OCI-LY3 (cell line): ENCODE results near the gene ITGA7.

Experiments
- EZH2phosphoT487 ChIP-seq: fragments of 200-600 bp; shearing (Covaris generic); IDR thresholded peaks from 2 replicates; pipeline ENCODE4 v1.6.1; 2018; ENCODE audit warnings: antibody characterized with exemption, mixed run types, low read depth
- TF ChIP-seq, protein P1 (sequence below): fragments of 200-600, 300-600 bp; sonication (generic); IDR thresholded peaks from 2 replicates; pipeline ENCODE4 v1.5.1; 2014; ENCODE audit warnings: antibody characterized with exemption, low read length, low read depth

GRCh38 chr12:55755246-55755645 lies 47.5 kb upstream of the ITGA7 start:
- TF ChIP-seq, protein P1, sequence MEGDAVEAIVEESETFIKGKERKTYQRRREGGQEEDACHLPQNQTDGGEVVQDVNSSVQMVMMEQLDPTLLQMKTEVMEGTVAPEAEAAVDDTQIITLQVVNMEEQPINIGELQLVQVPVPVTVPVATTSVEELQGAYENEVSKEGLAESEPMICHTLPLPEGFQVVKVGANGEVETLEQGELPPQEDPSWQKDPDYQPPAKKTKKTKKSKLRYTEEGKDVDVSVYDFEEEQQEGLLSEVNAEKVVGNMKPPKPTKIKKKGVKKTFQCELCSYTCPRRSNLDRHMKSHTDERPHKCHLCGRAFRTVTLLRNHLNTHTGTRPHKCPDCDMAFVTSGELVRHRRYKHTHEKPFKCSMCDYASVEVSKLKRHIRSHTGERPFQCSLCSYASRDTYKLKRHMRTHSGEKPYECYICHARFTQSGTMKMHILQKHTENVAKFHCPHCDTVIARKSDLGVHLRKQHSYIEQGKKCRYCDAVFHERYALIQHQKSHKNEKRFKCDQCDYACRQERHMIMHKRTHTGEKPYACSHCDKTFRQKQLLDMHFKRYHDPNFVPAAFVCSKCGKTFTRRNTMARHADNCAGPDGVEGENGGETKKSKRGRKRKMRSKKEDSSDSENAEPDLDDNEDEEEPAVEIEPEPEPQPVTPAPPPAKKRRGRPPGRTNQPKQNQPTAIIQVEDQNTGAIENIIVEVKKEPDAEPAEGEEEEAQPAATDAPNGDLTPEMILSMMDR: no peak
- TF ChIP-seq EZH2phosphoT487: no peak
